Hematopoietic multipotent progenitor cell treated with erythropoietin and hydrocortisone succinate and interleukin-3 and kit ligand, for 4 days (in vitro differentiated cells): ENCODE data around the gene KAT6B.

Source experiments
- DNase-seq: peaks from one replicate; pipeline ENCODE4 v3.0.0-alpha.2; 2015

KAT6B gene

GRCh38 chr10:74957285-74957961, 131.0 kb downstream of the KAT6B start:
- DNase-seq: no peak

- no peak for DNase-seq
These were observed 131.9 kb downstream of the KAT6B start for GRCh38 chr10:74958316-74958715.

GRCh38 chr10:74960670-74961069, 134.3 kb downstream of the KAT6B start:
- DNase-seq: no peak

GRCh38 chr10:74962517-74962916, 136.1 kb downstream of the KAT6B start:
- no peak for DNase-seq

- no peak for DNase-seq
These were observed 137.1 kb downstream of the KAT6B start for GRCh38 chr10:74963549-74963948.

- DNase-seq: peak; percentile 56
These were observed 141.7 kb downstream of the KAT6B start for GRCh38 chr10:74967911-74968666.

- DNase-seq: no peak
These were observed 142.3 kb downstream of the KAT6B start for GRCh38 chr10:74968667-74969061.

- no peak for DNase-seq
These were observed 142.7 kb downstream of the KAT6B start for GRCh38 chr10:74969093-74969492.

- DNase-seq: no peak
These were observed 143.1 kb downstream of the KAT6B start for GRCh38 chr10:74969530-74969929.

- DNase-seq: no peak
These were observed 147.5 kb downstream of the KAT6B start for GRCh38 chr10:74973741-74974392.

GRCh38 chr10:74975758-74976157, 149.4 kb downstream of the KAT6B start:
- no peak for DNase-seq

GRCh38 chr10:74976565-74976964, 150.2 kb downstream of the KAT6B start:
- DNase-seq: no peak

GRCh38 chr10:74977072-74977471, 150.7 kb downstream of the KAT6B start:
- no peak for DNase-seq

GRCh38 chr10:74977913-74978847, 151.8 kb downstream of the KAT6B start:
- DNase-seq: peak; percentile 45

GRCh38 chr10:74981831-74982633, 155.6 kb downstream of the KAT6B start:
- no peak for DNase-seq

GRCh38 chr10:74982634-74982982, 156.2 kb downstream of the KAT6B start:
- DNase-seq: no peak

- DNase-seq: no peak
These were observed 157.0 kb downstream of the KAT6B start for GRCh38 chr10:74983383-74983782.

- DNase-seq: no peak
These were observed 161.1 kb downstream of the KAT6B start for GRCh38 chr10:74987339-74988053.

GRCh38 chr10:74988054-74988775, 161.8 kb downstream of the KAT6B start:
- peak; percentile 19 for DNase-seq

GRCh38 chr10:74988832-74989561, 162.6 kb downstream of the KAT6B start:
- DNase-seq: no peak
